HepG2 (cell line): ENCODE measurements around the gene ADSS1. TPM values are rescaled to one million over a fixed set of nuclear protein-coding genes. Genes with fewer than 3 reads are reported as not detected.

Source experiments
- ARID4A ChIP-seq: sonication (generic); formaldehyde crosslinking; IDR thresholded peaks from 2 replicates; pipeline ENCODE4 v1.5.0; 2020; ENCODE audit warnings: mild to moderate bottlenecking, missing genetic modification reagents, borderline replicate concordance
- CBFB ChIP-seq: sonication (generic); formaldehyde crosslinking; IDR thresholded peaks from 2 replicates; pipeline ENCODE4 v1.4.0; 2020; ENCODE audit warnings: missing genetic modification reagents
- ETV5 ChIP-seq: IDR thresholded peaks from 2 replicates; pipeline ENCODE4 v1.6.1; 2018; ENCODE audit warnings: missing biosample characterization, missing genetic modification reagents, inconsistent platforms, borderline replicate concordance
- ETV6 ChIP-seq: sonication (generic); formaldehyde crosslinking; conservative IDR thresholded peaks from 2 replicates; pipeline ENCODE4 v1.4.0; 2020; ENCODE audit warnings: missing genetic modification reagents
- GZF1 ChIP-seq: sonication (generic); formaldehyde crosslinking; IDR thresholded peaks from 2 replicates; pipeline ENCODE4 v1.5.1; 2020; ENCODE audit warnings: mild to moderate bottlenecking, missing genetic modification reagents
- HDAC2 ChIP-seq: sonication (generic); formaldehyde crosslinking; IDR thresholded peaks from 2 replicates; pipeline ENCODE4 v1.4.0; 2020; ENCODE audit warnings: missing genetic modification reagents
- HES4 ChIP-seq: sonication (generic); formaldehyde crosslinking; IDR thresholded peaks from 2 replicates; pipeline ENCODE4 v1.9.0; 2021; ENCODE audit warnings: mild to moderate bottlenecking, missing genetic modification reagents, borderline replicate concordance
- MTERF4 ChIP-seq: sonication (generic); formaldehyde crosslinking; IDR thresholded peaks from 2 replicates; pipeline ENCODE4 v1.8.0; 2023; ENCODE audit warnings: mild to moderate bottlenecking, missing genetic modification reagents
- NFYB ChIP-seq: sonication (generic); formaldehyde crosslinking; IDR thresholded peaks from 2 replicates; pipeline ENCODE4 v1.4.0; 2020; ENCODE audit warnings: missing genetic modification reagents
- PAX8 ChIP-seq: sonication (generic); formaldehyde crosslinking; IDR thresholded peaks from 2 replicates; pipeline ENCODE4 v1.8.0; 2022; ENCODE audit warnings: mild to moderate bottlenecking, missing genetic modification reagents, borderline replicate concordance
- RARG ChIP-seq: sonication (generic); formaldehyde crosslinking; IDR thresholded peaks from 2 replicates; pipeline ENCODE4 v1.4.0; 2020; ENCODE audit warnings: low read depth, mild to moderate bottlenecking, missing genetic modification reagents
- REPIN1 ChIP-seq: sonication (generic); formaldehyde crosslinking; IDR thresholded peaks from 2 replicates; pipeline ENCODE4 v1.8.0; 2022; ENCODE audit warnings: missing genetic modification reagents, low read depth, mild to moderate bottlenecking, borderline replicate concordance
- SALL1 ChIP-seq: sonication (generic); formaldehyde crosslinking; IDR thresholded peaks from 2 replicates; pipeline ENCODE4 v1.8.0; 2022; ENCODE audit warnings: mild to moderate bottlenecking, missing genetic modification reagents
- SNAI1 ChIP-seq: sonication (generic); formaldehyde crosslinking; IDR thresholded peaks from 2 replicates; pipeline ENCODE4 v1.5.0; 2020; ENCODE audit warnings: mild to moderate bottlenecking, missing genetic modification reagents, borderline replicate concordance
- TAF1 ChIP-seq: sonication (generic); formaldehyde crosslinking; IDR thresholded peaks from 2 replicates; pipeline ENCODE4 v1.4.0; 2020; ENCODE audit warnings: missing genetic modification reagents
- THYN1 ChIP-seq: sonication (generic); formaldehyde crosslinking; IDR thresholded peaks from 2 replicates; pipeline ENCODE4 v1.8.1; 2023; ENCODE audit warnings: low read depth, mild to moderate bottlenecking, moderate library complexity, missing genetic modification reagents, borderline replicate concordance
- YEATS4 ChIP-seq: sonication (generic); formaldehyde crosslinking; IDR thresholded peaks from 2 replicates; pipeline ENCODE4 v1.4.0; 2020; ENCODE audit warnings: missing genetic modification reagents, borderline replicate concordance
- ZBTB26 ChIP-seq: IDR thresholded peaks from 2 replicates; pipeline ENCODE4 v1.6.1; 2016; ENCODE audit warnings: missing compliant biosample characterization, missing genetic modification reagents, borderline replicate concordance
- ZNF33A ChIP-seq: sonication (generic); formaldehyde crosslinking; IDR thresholded peaks from 2 replicates; pipeline ENCODE4 v1.5.1; 2020; ENCODE audit warnings: missing genetic modification reagents, mild to moderate bottlenecking, moderate library complexity, borderline replicate concordance
- ZNF607 ChIP-seq: sonication (generic); formaldehyde crosslinking; IDR thresholded peaks from 2 replicates; pipeline ENCODE4 v1.5.1; 2020; ENCODE audit warnings: missing genetic modification reagents, mild to moderate bottlenecking, borderline replicate concordance
- ZNF629 ChIP-seq: sonication (generic); formaldehyde crosslinking; conservative IDR thresholded peaks from 2 replicates; pipeline ENCODE4 v1.5.0; 2020; ENCODE audit warnings: missing genetic modification reagents
- ZNF652 ChIP-seq: IDR thresholded peaks from 2 replicates; pipeline ENCODE4 v1.6.1; 2016; ENCODE audit warnings: low read depth, borderline replicate concordance
- ZNF773 ChIP-seq: sonication (generic); formaldehyde crosslinking; IDR thresholded peaks from 2 replicates; pipeline ENCODE4 v1.4.0; 2020; ENCODE audit warnings: missing genetic modification reagents, borderline replicate concordance
- polyA plus RNA-seq, 8 experiments: library from polyadenylated mRNA; depleted of rRNA in 3 of 8; stranded (reverse) in 7 of 8; unstranded in 1 of 8; fragments of >200 nt; fragmentation: Illumina TruSeq in 4 of 8; extraction: Trizol in 4 of 8; gene quantifications; 2 replicates each; pipeline versions ENCODE4 v1.2.1 to v1.2.3, GENCODE V29; 2011 to 2016; ENCODE audit warnings: low read depth in 4 of 8, missing spikeins in 1 of 8, mixed read lengths in 1 of 8; ENCODE audit not compliant: insufficient read depth in 1 of 8
- total RNA-seq, 5 experiments: library from RNA; depleted of rRNA; stranded (reverse); fragments of >200 nt; fragmentation: Illumina TruSeq; extraction: Trizol; gene quantifications; 2 replicates each; pipeline ENCODE4 v1.2.3, GENCODE V29; 2016; ENCODE audit warnings: low read depth in 1 of 5

The ADSS1 gene
- total and polyA plus RNA-seq, 2 of the 13 experiments (the other 11 are each of a cell fraction or from before 2014, with no cell fraction given): 1.0 to 36.7 TPM

- TF ChIP-seq THYN1 (no peak), ZNF33A (CRISPR knock-in tag) (no peak), ZNF629 (CRISPR knock-in tag) (0 out of 2 replicates have a peak, but pooled peaks have one; percentile 36), HES4 (CRISPR knock-in tag) (peak; percentile 62; the same call in 1 of the 2 replicates), YEATS4 (CRISPR knock-in tag) (peak; percentile 87; the same call in 1 of the 2 replicates), PAX8 (CRISPR knock-in tag) (no peak), CBFB (peak; percentile 34; the same call in 1 of the 2 replicates), ZNF773 (CRISPR knock-in tag) (no peak), GZF1 (CRISPR knock-in tag) (0 out of 2 replicates have a peak, but pooled peaks have one; percentile 60), REPIN1 (no peak), TAF1 (CRISPR knock-in tag) (peak; percentile 38; the same call in 1 of the 2 replicates), HDAC2 (peak; percentile 96), ARID4A (peak; percentile 48; the same call in 1 of the 2 replicates), RARG (no peak), ZNF607 (peak; percentile 89; the same call in 1 of the 2 replicates), ZNF652 (CRISPR knock-in tag) (no peak), NFYB (no peak), MTERF4 (CRISPR knock-in tag) (peak; percentile 82; the same call in 1 of the 2 replicates), ZBTB26 (CRISPR knock-in tag) (peak; percentile 84; the same call in 1 of the 2 replicates), SALL1 (CRISPR knock-in tag) (peak; percentile 94), SNAI1 (CRISPR knock-in tag) (no peak), ETV6 (CRISPR knock-in tag) (no peak), ETV5 (CRISPR knock-in tag) (peak; percentile 95)
Observed at GRCh38 chr14:104735830-104736642, 12.0 kb downstream of the ADSS1 start (continued).
